ENCODE data around the gene SH3PXD2A.

The SH3PXD2A gene

DNA sequence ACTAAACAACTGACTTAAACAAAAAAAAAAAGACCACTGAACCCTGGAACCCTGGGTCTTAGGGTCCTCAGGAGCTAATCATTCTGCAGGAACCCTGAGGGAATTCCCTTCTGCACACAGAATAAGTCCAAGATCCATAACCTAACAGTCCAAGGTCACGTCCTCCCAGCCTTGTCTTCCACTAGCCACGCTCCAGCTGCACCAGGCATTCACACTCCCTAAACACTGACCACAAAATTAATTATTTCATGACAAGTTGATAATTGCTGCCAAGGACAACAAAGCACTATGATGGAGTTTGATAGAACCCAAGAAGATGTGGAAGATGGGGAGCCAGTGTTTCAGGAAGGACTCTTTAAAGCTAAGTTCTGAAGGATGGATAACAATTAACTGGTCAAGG lies 130.6 kb downstream of the SH3PXD2A start:
- no peak overlapping the region for H3K4me3 ChIP-seq (replicated peaks in 1 of 2; ENCODE audit: low read depth in 2 of 2, low read length in 2 of 2)
- TF ChIP-seq, protein P1, sequence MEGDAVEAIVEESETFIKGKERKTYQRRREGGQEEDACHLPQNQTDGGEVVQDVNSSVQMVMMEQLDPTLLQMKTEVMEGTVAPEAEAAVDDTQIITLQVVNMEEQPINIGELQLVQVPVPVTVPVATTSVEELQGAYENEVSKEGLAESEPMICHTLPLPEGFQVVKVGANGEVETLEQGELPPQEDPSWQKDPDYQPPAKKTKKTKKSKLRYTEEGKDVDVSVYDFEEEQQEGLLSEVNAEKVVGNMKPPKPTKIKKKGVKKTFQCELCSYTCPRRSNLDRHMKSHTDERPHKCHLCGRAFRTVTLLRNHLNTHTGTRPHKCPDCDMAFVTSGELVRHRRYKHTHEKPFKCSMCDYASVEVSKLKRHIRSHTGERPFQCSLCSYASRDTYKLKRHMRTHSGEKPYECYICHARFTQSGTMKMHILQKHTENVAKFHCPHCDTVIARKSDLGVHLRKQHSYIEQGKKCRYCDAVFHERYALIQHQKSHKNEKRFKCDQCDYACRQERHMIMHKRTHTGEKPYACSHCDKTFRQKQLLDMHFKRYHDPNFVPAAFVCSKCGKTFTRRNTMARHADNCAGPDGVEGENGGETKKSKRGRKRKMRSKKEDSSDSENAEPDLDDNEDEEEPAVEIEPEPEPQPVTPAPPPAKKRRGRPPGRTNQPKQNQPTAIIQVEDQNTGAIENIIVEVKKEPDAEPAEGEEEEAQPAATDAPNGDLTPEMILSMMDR (IDR thresholded peaks at IDR 0.05; ENCODE audit: low read depth, low read length), result no peak
- DNase-seq (ENCODE audit: low read depth in 2 of 2), result no peak

DNA sequence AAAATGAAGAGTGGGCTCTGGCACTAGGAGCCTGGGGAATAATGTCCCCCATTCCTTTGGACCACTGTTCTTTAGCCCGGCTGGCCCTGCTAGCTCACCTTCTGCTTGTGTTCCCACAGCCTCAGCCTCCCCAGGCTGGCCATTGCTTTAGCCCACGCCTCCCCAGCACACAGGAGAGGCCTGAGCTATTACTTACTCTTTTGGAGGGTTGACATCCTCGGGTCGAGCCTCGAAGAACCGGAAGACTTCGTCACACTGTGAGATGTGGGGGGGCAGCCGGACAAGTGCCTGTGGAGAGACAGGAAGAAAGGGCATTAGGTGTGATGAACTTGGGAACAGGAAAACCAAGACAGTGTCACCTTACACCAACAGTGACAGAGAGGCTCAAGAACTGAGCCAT lies 131.3 kb downstream of the SH3PXD2A start:
- DNase-seq (ENCODE audit: low read depth in 2 of 2), result no peak
- TF ChIP-seq, protein P1 (IDR thresholded peaks at IDR 0.05; ENCODE audit: low read depth, low read length), result no peak
- H3K4me3 ChIP-seq (replicated peaks in 1 of 2; ENCODE audit: low read depth in 2 of 2, low read length in 2 of 2), result no peak overlapping the region

DNA sequence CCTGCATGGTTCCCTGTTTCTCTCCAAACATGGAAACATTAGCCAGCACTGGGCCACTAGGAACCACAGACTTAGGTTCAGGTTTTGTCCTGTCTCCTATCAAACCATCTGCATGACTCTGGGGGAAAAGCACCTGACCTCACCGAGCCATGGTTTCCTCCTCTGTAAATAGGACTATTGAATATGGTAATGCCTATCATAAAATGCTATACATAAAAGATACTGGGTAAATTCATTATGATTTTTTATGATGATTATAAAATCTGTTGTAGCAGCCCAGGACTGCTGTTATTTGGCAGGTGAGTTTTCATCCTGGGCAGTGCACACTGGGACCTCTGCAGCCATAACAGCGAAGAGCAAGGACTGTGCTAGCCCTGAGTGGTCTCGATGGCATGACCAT lies 131.8 kb downstream of the SH3PXD2A start:
- no peak for DNase-seq (ENCODE audit: low read depth in 2 of 2)
- TF ChIP-seq, protein P1 (IDR thresholded peaks at IDR 0.05; ENCODE audit: low read depth, low read length), result no peak
- H3K4me3 ChIP-seq (replicated peaks in 1 of 2; ENCODE audit: low read depth in 2 of 2, low read length in 2 of 2), result no peak overlapping the region

DNA sequence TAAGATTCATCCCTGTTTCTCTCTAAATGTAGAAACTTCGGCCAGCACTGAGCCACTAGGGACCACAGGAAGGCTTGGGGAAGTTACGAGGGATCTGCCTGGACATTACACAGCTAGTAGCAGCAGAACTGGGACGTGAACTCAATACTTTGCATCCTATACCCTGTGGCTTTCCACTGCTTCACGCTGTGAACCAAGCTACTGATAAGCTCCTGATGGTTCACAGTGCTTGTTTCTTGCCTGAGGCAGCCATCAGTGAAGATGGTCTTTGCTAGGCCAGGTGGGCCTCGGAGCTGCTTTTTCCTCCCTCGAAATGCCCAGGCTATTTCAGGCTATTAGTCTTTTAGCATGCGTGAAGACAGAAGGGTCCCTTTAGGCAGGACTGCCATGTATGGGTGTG lies 132.7 kb downstream of the SH3PXD2A start:
- no peak overlapping the region for H3K4me3 ChIP-seq (replicated peaks in 1 of 2; ENCODE audit: low read depth in 2 of 2, low read length in 2 of 2)
- DNase-seq (ENCODE audit: low read depth in 2 of 2), result no peak
- TF ChIP-seq, protein P1 (IDR thresholded peaks at IDR 0.05; ENCODE audit: low read depth, low read length), result no peak

DNA sequence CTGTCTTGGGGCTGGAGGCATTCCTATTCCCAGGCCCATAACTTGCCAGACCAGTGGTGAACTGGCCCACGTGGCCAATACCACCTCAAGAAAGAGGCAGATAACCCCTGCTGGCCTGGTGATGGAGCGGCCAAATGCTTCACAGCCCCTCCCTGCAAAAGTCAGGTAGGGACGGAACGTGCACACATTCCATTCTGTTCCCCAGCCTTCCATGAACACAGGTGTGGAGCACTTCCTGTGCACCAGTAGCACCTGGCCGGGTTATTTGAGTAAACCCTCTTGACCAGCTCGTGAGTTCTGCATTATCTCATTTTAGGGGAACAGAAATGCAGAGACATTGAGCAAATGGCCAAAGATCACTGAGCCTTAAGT lies 134.4 kb downstream of the SH3PXD2A start:
- TF ChIP-seq, protein P1 (IDR thresholded peaks at IDR 0.05; ENCODE audit: low read depth, low read length), result no peak
- no peak overlapping the region for H3K4me3 ChIP-seq (replicated peaks in 1 of 2; ENCODE audit: low read depth in 2 of 2, low read length in 2 of 2)
- DNase-seq (ENCODE audit: low read depth in 2 of 2), result no peak

DNA sequence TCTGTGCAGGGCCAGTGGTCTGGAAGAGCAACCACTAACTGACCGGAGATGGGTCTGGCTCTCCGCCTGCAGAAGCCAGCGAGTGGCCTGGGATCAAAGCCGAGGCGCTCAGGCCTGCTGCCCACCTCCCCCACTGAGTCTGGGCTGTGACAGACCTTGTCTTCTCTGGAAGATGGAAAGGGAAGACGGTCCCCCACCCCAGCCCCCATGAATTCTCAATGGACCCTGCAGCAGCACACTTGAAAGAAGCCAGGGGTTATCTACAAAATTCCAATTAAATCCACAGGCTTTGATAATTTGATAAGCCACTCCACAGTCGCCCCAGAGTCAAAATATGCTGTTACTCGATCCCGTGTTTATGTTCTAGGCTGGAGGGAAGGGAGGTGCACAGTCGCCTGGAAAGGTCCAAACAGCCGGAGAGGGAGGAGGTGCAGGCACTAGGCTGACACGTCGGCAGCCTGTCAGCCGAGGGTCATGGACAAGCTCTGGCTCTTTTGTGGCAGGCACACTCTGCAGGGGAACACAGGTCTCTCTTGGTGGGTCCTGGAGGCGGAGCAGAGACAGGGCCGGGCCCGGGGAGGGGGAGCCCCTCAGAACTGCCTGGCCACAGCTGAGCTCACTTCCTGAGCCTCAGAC lies 134.9 kb downstream of the SH3PXD2A start:
- no peak overlapping the region for H3K4me3 ChIP-seq (replicated peaks in 1 of 2; ENCODE audit: low read depth in 2 of 2, low read length in 2 of 2)
- TF ChIP-seq, protein P1 (IDR thresholded peaks at IDR 0.05; ENCODE audit: low read depth, low read length), result no peak
- no peak for DNase-seq (ENCODE audit: low read depth in 2 of 2)

DNA sequence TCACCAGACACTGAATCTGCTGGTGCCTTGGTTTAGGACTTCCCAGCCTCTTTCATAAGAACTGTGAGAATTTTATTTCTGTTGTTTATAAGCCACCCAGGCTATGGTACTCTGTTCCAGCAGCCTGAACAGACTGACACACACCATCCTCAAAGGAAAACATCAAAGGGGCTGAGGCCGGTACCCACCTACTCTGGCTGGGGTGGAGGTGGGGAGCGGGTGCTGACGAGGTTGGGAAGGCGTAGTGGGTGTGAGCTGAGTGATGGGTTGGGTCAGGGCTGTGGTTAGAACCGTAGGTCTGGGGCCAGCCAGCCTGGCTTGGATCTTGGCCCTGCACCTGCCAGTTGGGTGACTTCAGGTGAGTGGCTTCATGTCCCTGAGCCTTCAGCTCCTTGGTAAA lies 136.3 kb downstream of the SH3PXD2A start:
- no peak overlapping the region for H3K4me3 ChIP-seq (replicated peaks in 1 of 2; ENCODE audit: low read depth in 2 of 2, low read length in 2 of 2)
- no peak for DNase-seq (ENCODE audit: low read depth in 2 of 2)
- TF ChIP-seq, protein P1 (IDR thresholded peaks at IDR 0.05; ENCODE audit: low read depth, low read length), result no peak

Measured in cardiac fibroblast (primary cell).